Uterus (tissue), 2 donors: ENCODE results near the gene MCEE.

Experiments used
- POLR2A ChIP-seq, 2 donors: fragments of 450-650 bp; IDR thresholded peaks; one replicate each; pipeline ENCODE4 v1.6.1; 2016; ENCODE audit warnings: antibody characterized with exemption in 2 of 2, mild to moderate bottlenecking in 1 of 2, moderate library complexity in 1 of 2
- TF ChIP-seq, protein P1 (sequence below), 4 experiments: fragments of 200-600 bp in 2 of 4; fragments of 450-650 bp in 2 of 4; sonication (generic) in 2 of 4; IDR thresholded peaks; one replicate each; pipeline ENCODE4 v1.5.1; 2016 to 2019; ENCODE audit warnings: antibody characterized with exemption in 4 of 4, mild to moderate bottlenecking in 2 of 4, moderate library complexity in 1 of 4

DNA sequence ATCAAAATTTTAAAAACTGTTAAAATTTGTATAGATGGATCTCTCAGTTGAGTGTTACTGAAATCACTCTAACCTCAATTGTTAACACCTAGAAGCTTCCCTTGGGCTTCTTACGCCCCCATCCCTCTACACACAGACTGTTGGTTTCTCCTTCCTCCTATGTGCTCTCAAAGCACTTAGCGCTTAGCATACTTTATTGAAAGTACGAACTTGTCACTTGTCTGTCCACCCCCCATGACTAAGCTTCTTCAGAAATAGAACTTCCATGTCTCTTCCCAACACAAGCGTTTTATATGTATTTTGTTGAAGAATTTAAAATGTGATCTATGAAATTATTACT, 846 bp upstream of the MCEE start:
- TF ChIP-seq, protein P1, sequence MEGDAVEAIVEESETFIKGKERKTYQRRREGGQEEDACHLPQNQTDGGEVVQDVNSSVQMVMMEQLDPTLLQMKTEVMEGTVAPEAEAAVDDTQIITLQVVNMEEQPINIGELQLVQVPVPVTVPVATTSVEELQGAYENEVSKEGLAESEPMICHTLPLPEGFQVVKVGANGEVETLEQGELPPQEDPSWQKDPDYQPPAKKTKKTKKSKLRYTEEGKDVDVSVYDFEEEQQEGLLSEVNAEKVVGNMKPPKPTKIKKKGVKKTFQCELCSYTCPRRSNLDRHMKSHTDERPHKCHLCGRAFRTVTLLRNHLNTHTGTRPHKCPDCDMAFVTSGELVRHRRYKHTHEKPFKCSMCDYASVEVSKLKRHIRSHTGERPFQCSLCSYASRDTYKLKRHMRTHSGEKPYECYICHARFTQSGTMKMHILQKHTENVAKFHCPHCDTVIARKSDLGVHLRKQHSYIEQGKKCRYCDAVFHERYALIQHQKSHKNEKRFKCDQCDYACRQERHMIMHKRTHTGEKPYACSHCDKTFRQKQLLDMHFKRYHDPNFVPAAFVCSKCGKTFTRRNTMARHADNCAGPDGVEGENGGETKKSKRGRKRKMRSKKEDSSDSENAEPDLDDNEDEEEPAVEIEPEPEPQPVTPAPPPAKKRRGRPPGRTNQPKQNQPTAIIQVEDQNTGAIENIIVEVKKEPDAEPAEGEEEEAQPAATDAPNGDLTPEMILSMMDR (IDR thresholded peaks at IDR 0.05), result no peak
- TF ChIP-seq POLR2A (IDR thresholded peaks at IDR 0.05), result no peak
